H9 (cell line): ENCODE results near the gene SIPA1L3. TPM values are rescaled to one million over a fixed set of nuclear protein-coding genes. Genes with fewer than 3 reads are reported as not detected.
A peak's percentile ranks its signal among the peaks of the same experiment; 100 is the strongest.

Experiments
- DNase-seq: peaks from one replicate; pipeline ENCODE4 v3.0.0-alpha.2; 2017
- H2AFZ ChIP-seq: one replicate; pipeline ENCODE4 v1.6.1; 2013; ENCODE audit warnings: mild to moderate bottlenecking, low read length, control low read depth, moderate library complexity
- H2AK5ac ChIP-seq: 2 replicates; pipeline ENCODE4 v1.6.1; 2013; ENCODE audit warnings: low read length, control low read depth, mixed read lengths; ENCODE audit not compliant: insufficient read length
- H2BK120ac ChIP-seq: one replicate; pipeline ENCODE4 v1.6.1; 2013; ENCODE audit warnings: low read depth, mild to moderate bottlenecking, low read length, control low read depth, inconsistent platforms; ENCODE audit not compliant: poor library complexity, severe bottlenecking
- H2BK12ac ChIP-seq: 2 replicates; pipeline ENCODE4 v1.6.1; 2013; ENCODE audit warnings: low read length, control low read depth, mixed read lengths, low read depth; ENCODE audit not compliant: insufficient read length
- H2BK15ac ChIP-seq: 2 replicates; pipeline ENCODE4 v1.6.1; 2013; ENCODE audit warnings: low read depth, low read length, control low read depth
- H2BK20ac ChIP-seq: one replicate; pipeline ENCODE4 v1.6.1; 2013; ENCODE audit warnings: low read depth, mild to moderate bottlenecking, low read length, control low read depth, inconsistent platforms; ENCODE audit not compliant: poor library complexity, severe bottlenecking
- H2BK5ac ChIP-seq: 2 replicates; pipeline ENCODE4 v1.6.1; 2013; ENCODE audit warnings: low read length, control low read depth, mixed read lengths; ENCODE audit not compliant: insufficient read length
- H3K14ac ChIP-seq: 2 replicates; pipeline ENCODE4 v1.6.1; 2013; ENCODE audit warnings: low read length, control low read depth; ENCODE audit not compliant: insufficient read depth
- H3K18ac ChIP-seq: 2 replicates; pipeline ENCODE4 v1.6.1; 2013; ENCODE audit warnings: low read depth, mild to moderate bottlenecking, mixed read lengths, low read length, control low read depth; ENCODE audit not compliant: insufficient read length
- H3K23ac ChIP-seq: 2 replicates; pipeline ENCODE4 v1.6.1; 2013; ENCODE audit warnings: low read length, control low read depth, mixed read lengths, low read depth; ENCODE audit not compliant: insufficient read length
- H3K23me2 ChIP-seq: 2 replicates; pipeline ENCODE4 v1.6.1; 2013; ENCODE audit warnings: low read depth, mild to moderate bottlenecking, mixed read lengths, low read length, control low read depth; ENCODE audit not compliant: insufficient read length, poor library complexity, severe bottlenecking
- H3K27ac ChIP-seq: 2 replicates; pipeline ENCODE4 v1.5.1; 2013; ENCODE audit warnings: low read length, control low read depth, mixed read lengths, low read depth; ENCODE audit not compliant: insufficient read length
- H3K27me3 ChIP-seq: 2 replicates; pipeline ENCODE4 v1.6.1; 2013; ENCODE audit warnings: low read length, control low read depth, inconsistent platforms; ENCODE audit not compliant: insufficient read depth
- H3K4ac ChIP-seq: 2 replicates; pipeline ENCODE4 v1.6.1; 2013; ENCODE audit warnings: low read depth, mild to moderate bottlenecking, control low read depth, inconsistent platforms, low read length, moderate library complexity
- H3K4me1 ChIP-seq: 2 replicates; pipeline ENCODE4 v1.6.1; 2013; ENCODE audit warnings: low read length, control low read depth, inconsistent platforms; ENCODE audit not compliant: insufficient read depth
- H3K4me2 ChIP-seq: 2 replicates; pipeline ENCODE4 v1.6.1; 2013; ENCODE audit warnings: low read length, control low read depth, mixed read lengths; ENCODE audit not compliant: insufficient read length, insufficient read depth
- H3K56ac ChIP-seq: 2 replicates; pipeline ENCODE4 v1.6.1; 2013; ENCODE audit warnings: low read depth, mild to moderate bottlenecking, mixed read lengths, low read length, control low read depth; ENCODE audit not compliant: insufficient read length
- H3K79me1 ChIP-seq: 2 replicates; pipeline ENCODE4 v1.6.1; 2013; ENCODE audit warnings: low read depth, mild to moderate bottlenecking, moderate library complexity, low read length, control low read depth, inconsistent platforms; ENCODE audit not compliant: insufficient read depth, poor library complexity, severe bottlenecking
- H3K79me2 ChIP-seq: 2 replicates; pipeline ENCODE4 v1.6.1; 2013; ENCODE audit warnings: low read length, control low read depth, inconsistent platforms; ENCODE audit not compliant: insufficient read depth
- H3K9ac ChIP-seq: 2 replicates; pipeline ENCODE4 v1.6.1; 2013; ENCODE audit warnings: low read length, control low read depth, mixed read lengths; ENCODE audit not compliant: insufficient read length; ENCODE audit errors: extremely low read depth
- H3K9me3 ChIP-seq: one replicate; pipeline ENCODE4 v1.6.1; 2013; ENCODE audit warnings: low read depth, low read length, inconsistent platforms; ENCODE audit not compliant: control insufficient read depth
- H3T11ph ChIP-seq: one replicate; pipeline ENCODE4 v1.6.1; 2013; ENCODE audit warnings: mild to moderate bottlenecking, low read length, control low read depth, inconsistent platforms
- H4K20me1 ChIP-seq: one replicate; pipeline ENCODE4 v1.6.1; 2013; ENCODE audit not compliant: control insufficient read depth, insufficient read length, insufficient read depth
- H4K5ac ChIP-seq: 2 replicates; pipeline ENCODE4 v1.6.1; 2013; ENCODE audit warnings: low read depth, mild to moderate bottlenecking, mixed read lengths, low read length, control low read depth; ENCODE audit not compliant: insufficient read length
- H4K8ac ChIP-seq: replicated peaks from 2 replicates; pipeline ENCODE4 v1.6.1; 2013; ENCODE audit warnings: low read length, control low read depth, mixed read lengths, low read depth; ENCODE audit not compliant: insufficient read length
- H4K91ac ChIP-seq: 2 replicates; pipeline ENCODE4 v1.6.1; 2013; ENCODE audit warnings: low read depth, mild to moderate bottlenecking, moderate library complexity, mixed read lengths, low read length, control low read depth; ENCODE audit not compliant: insufficient read length
- H3K27ac Mint-ChIP-seq, 3 experiments: 2 replicates in 2 of 3; 3 replicates in 1 of 3; pipeline ENCODE4 v1.8.0; 2020 to 2021; ENCODE audit warnings: mixed read lengths in 3 of 3, mild to moderate bottlenecking in 1 of 3, moderate library complexity in 1 of 3
- H3K27me3 Mint-ChIP-seq: 2 replicates; pipeline ENCODE4 v1.8.0; 2021; ENCODE audit warnings: low read depth, mild to moderate bottlenecking, moderate library complexity, mixed read lengths
- H3K36me3 Mint-ChIP-seq, 3 experiments: 2 replicates in 2 of 3; 3 replicates in 1 of 3; pipeline ENCODE4 v1.8.0; 2020 to 2021; ENCODE audit warnings: low read depth in 3 of 3, mixed read lengths in 3 of 3; ENCODE audit not compliant: insufficient read depth in 1 of 3
- H3K4me1 Mint-ChIP-seq, 2 experiments: 2 replicates each; pipeline ENCODE4 v1.8.0; 2020; ENCODE audit warnings: mixed read lengths in 2 of 2
- H3K4me3 Mint-ChIP-seq, 2 experiments: 2 replicates in 1 of 2; 3 replicates in 1 of 2; pipeline ENCODE4 v1.8.0; 2020 to 2021; ENCODE audit warnings: mild to moderate bottlenecking in 2 of 2, mixed read lengths in 2 of 2, moderate library complexity in 1 of 2
- H3K9me3 Mint-ChIP-seq, 2 experiments: 2 replicates in 1 of 2; 3 replicates in 1 of 2; pipeline ENCODE4 v1.8.0; 2020; ENCODE audit warnings: mild to moderate bottlenecking in 2 of 2, mixed read lengths in 2 of 2, moderate library complexity in 1 of 2
- WGBS: extraction: QIAGEN DNeasy Blood & Tissue Kit; methylation state at CpG from one replicate; pipeline ENCODE4 v1.1.7; 2013; ENCODE audit warnings: missing lambda C conversion rate, low lambda C conversion rate, mixed read lengths; ENCODE audit not compliant: insufficient read length; ENCODE audit errors: extremely low coverage; 5-methylcytosine and 5-hydroxymethylcytosine counted together
- total RNA-seq: library from RNA; stranded (reverse); gene quantifications from 2 replicates; pipeline ENCODE4 v1.2.1, GENCODE V29; 2021
- TF ChIP-seq, protein P1 (sequence below): fragments of 200-600 bp; sonication (generic); conservative IDR thresholded peaks from 3 replicates; pipeline ENCODE4 v1.8.0; 2021; ENCODE audit warnings: antibody characterized with exemption, mild to moderate bottlenecking

SIPA1L3 gene
- total RNA-seq, 1 experiment from 2014 or later: 40.1 TPM

GRCh38 chr19:38252941-38253691, 346.1 kb downstream of the SIPA1L3 start:
- Histone ChIP-seq H3K4me2 (no peak overlapping the region), H3K23ac (no peak overlapping the region), H3K9me3 (no peaks in the 10 kb centered on the region), H4K20me1 (no peaks in the 10 kb centered on the region), H3K4me1 (peaks cover 3% of the 10 kb centered on the region; the same call in 1 of the 2 replicates), H2AFZ (no peak overlapping the region), H2BK12ac (no peak overlapping the region), H3K18ac (no peak overlapping the region), H3K56ac (no peak overlapping the region), H4K5ac (no peak overlapping the region), H3K27ac (no peak overlapping the region), H3K79me1 (no peaks in the 10 kb centered on the region), H2BK20ac (no peak overlapping the region), H3K14ac (no peak overlapping the region), H2BK5ac (no peak overlapping the region), H2AK5ac (no peak overlapping the region), H3K79me2 (no peaks in the 10 kb centered on the region), H4K8ac (no peak overlapping the region), H4K91ac (no peak overlapping the region), H3K27me3 (no peaks in the 10 kb centered on the region; the same call in 1 of the 2 replicates), H2BK120ac (no peak overlapping the region), H3K9ac (no peak overlapping the region), H2BK15ac (no peak overlapping the region), H3T11ph (no peak overlapping the region), H3K4ac (no peak overlapping the region), H3K23me2 (peaks cover 11% of the 10 kb centered on the region)
- no CpG with 5 or more reads among the region's 21 CpGs for WGBS
- DNase-seq: no peak
- peaks cover 30% of the 10 kb centered on the region for H3K27me3 Mint-ChIP-seq
- H3K36me3 Mint-ChIP-seq: no peaks in the 10 kb centered on the region; a peak in 2 of 7 replicates
- H3K9me3 Mint-ChIP-seq: peaks cover 0 to 2% of the 10 kb centered on the region in 2 experiments; a peak in 1 of 5 replicates
- H3K27ac Mint-ChIP-seq: no peak overlapping the region; a peak in 1 of 7 replicates
- H3K4me3 Mint-ChIP-seq: peak overlapping the region in 1 of 2 experiments; percentile 44; a peak in 1 of 5 replicates
- TF ChIP-seq, protein P1, sequence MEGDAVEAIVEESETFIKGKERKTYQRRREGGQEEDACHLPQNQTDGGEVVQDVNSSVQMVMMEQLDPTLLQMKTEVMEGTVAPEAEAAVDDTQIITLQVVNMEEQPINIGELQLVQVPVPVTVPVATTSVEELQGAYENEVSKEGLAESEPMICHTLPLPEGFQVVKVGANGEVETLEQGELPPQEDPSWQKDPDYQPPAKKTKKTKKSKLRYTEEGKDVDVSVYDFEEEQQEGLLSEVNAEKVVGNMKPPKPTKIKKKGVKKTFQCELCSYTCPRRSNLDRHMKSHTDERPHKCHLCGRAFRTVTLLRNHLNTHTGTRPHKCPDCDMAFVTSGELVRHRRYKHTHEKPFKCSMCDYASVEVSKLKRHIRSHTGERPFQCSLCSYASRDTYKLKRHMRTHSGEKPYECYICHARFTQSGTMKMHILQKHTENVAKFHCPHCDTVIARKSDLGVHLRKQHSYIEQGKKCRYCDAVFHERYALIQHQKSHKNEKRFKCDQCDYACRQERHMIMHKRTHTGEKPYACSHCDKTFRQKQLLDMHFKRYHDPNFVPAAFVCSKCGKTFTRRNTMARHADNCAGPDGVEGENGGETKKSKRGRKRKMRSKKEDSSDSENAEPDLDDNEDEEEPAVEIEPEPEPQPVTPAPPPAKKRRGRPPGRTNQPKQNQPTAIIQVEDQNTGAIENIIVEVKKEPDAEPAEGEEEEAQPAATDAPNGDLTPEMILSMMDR: no peak
- H3K4me1 Mint-ChIP-seq: peaks cover 41 to 51% of the 10 kb centered on the region in 2 experiments
